Ammon's horn (tissue), 1 donor: ENCODE measurements around the gene USP6NL.
"Not testable (repeated sequence)": the region's sequence is repeated elsewhere in the genome, so short reads cannot be mapped to it uniquely, and the experiment has no call there.

Experiments used
- DNase-seq: peaks from one replicate; pipeline ENCODE4 v3.0.0-alpha.2; 2016; ENCODE audit warnings: low spot score

USP6NL gene

DNA sequence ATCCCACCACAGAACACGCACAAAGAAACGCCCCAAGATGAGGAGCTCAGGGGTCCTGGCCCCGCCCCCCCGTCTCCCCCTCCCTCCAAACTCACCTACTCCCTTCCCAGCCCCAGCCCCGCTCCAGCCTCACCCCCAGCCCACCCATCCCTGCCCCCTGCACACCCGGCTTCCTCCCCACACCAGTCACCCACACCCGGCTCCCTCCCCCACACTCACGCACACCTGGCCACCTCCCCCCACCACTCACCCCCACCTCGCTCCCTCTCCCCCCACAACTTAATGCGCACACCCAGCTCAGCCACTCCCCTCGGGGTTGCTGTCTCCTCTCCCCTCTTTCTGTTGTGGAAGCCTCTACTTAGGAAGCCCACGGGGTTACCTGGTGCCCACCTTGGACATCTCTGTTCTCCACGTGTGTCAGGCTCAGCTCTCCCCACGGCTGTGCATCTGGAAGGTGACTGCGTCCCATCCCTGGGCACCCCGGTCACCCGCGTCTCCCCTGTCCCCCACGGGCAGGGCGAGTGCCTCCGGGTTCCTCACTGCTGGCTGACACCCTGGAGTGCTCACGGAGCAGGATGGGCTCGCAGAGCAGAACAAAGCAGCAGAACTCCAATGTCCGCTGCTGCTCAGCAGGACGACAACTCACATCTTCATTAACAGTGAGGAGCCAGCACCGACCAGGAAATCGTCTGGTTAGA, 166.8 kb downstream of the USP6NL start:
- DNase-seq = no peak

DNA sequence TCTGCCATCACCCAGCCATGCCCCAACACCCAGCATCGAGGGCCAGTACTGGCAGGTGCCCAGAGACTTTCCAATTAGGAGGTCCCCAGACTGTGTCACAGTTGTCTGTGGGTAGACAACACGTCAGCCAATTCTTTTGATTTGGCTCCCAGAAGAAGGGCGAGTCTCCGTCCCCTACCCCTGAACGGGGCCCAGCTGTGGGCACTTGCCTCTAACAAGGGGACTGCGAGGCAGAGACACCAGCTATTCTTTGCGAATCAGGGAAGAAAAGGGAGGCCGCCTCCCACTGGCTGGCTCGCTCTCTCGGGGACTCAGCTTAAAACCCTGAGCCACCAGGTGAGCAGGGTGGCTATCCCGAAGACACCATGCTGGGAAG, 167.3 kb downstream of the USP6NL start:
- no peak for DNase-seq

DNA sequence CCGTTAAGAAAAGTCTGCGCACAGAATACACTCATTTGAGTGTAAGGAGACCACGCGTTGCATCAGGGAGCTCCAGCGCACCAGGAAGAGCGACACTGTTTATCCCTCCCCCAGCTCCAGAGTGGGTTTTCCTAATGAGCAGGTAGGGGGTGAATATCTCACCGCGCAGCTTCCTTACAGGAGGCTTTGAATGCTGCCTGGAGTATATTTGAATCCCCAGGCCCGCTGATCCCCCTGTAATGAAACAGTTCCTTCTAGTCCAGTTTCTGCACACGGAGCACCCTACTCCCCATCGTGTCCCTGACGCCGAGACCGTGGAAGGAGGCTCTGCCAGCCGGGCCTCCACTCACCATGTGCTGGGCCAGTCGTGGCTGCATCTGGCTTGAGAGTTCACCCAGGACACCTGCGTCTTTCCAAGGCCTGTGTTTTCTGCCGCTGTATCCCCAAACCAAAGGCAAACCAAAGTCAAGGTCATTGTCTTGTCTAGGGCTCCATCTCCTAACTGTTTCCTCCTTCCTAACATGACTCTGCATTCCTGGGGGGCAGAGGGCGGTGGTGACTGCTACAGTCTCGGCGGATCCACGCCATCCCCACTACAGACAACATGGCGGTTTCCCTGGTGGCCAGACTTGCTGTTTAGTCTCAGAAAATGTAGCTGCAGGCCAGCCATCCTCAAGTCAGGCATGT, 167.8 kb downstream of the USP6NL start:
- DNase-seq = no peak

DNA sequence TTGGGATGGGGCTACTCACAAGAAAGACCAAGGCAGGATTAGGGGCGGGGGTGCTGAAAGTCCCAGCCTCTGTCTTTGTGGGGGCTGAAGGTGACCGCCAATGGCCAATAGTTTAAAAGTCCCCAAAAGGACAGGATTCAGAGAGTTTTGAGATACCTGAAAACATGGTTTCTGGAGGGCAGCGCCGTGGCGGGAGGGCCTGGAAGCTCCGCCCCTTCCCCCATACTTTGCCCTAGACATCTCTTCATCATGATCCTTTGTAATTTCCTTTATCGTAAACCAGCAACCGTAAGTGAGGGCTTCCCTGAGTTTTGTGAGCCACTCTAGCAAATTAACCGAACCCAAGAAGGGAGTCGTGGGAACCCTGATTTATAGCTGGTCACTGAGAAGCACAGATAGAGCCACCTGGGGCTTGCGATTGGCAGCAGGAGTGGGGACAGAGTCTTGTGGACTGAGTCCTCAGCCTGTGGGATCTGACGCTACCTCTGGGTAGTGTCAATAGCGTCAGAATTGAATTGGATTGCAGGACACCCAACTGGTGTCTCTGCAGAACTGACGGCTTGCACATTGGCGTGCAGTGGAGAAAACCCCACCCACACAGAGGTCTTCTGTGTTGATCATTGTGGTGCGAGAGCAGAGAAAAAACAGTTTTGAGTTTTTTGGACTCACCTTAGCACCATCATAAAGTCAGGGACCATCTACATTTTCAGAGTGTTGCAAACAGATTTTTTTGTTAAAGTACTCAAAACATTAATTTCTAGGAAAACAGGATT, 169.3 kb downstream of the USP6NL start:
- DNase-seq = no peak

DNA sequence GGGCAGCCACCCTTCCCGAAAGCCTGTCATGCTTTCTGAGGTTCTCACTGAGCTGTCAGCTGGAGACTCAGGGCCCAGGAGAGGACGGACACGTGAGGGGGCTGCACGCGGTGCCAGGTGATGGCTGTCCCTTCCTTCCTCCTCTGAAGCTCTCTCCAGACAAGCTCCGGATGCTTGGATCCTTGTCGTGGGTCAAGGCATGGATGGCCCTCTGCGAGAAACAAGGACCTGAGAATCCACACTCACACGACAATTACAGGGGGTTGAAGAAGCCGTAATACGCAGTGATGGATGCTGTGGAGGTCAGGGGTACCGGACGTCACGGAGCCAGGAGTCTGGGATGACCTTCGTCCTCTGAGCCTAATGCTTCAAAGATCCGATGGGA, 170.3 kb downstream of the USP6NL start:
- DNase-seq = no peak

DNA sequence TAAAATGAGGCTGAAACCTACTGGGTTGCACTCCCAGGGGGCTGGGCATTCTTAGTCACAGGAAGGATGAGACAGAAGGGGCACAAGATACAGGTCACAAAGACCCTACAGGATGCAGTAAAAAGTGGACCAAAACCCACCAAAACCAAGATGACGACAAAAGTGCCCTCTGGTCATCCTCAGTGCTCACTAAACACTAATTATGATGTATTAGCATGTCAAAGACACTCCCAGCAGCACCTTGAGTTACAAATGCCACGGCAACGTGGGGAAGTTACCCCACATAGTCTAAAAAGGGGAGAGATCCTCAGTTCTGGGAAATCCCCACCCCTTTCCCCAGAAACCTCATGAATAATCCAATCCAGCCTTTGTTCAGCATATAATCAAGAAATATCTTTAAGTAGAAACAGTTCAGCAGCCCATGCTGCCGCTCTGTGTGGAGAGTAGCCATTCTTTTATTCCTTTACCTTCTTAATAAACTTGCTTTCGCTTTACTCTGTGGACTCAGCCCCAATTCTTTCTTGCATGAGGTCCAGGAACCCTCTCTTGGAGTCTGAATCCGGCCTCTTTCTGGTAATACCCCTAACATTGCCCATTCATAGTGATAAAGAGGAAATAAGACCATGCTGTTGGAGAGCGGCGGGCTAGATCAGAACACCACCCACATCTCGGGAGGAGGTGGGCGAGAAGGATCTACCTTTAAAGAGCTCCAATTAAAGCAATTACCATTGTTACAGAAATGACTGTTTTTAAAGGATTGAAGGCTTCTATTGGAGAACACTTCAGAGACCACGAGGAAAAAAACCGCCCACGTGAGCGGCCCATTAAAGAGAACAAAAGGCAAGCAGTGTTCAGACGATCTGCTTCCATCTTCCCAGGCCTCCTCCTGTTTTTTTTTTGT, 170.9 kb downstream of the USP6NL start:
- no peak for DNase-seq

DNA sequence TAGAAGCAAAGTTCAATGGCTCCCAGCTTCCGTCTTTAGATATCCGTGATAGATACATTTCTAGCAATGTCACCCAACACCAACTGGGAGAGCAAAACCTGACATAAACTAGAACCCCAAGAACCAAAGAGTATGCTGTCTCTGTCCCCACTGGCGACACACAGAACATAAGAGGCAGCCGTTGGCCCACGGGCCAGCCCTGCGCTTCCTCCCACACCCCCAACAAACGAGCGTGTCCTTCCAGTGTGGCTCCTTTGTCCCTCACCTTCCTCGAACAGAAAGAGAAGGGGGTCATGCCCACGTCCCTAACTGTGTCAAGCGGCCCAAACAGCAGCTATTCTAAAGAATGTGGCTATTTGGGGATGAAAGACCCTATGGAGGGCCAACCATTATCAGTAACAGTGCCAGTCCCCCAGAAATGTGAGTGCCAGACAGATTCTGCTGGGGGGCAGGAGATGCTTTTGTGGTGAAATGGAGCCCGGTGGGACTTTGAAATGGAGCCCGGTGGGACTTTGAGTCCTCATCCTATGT, 171.9 kb downstream of the USP6NL start:
- no peak for DNase-seq

DNA sequence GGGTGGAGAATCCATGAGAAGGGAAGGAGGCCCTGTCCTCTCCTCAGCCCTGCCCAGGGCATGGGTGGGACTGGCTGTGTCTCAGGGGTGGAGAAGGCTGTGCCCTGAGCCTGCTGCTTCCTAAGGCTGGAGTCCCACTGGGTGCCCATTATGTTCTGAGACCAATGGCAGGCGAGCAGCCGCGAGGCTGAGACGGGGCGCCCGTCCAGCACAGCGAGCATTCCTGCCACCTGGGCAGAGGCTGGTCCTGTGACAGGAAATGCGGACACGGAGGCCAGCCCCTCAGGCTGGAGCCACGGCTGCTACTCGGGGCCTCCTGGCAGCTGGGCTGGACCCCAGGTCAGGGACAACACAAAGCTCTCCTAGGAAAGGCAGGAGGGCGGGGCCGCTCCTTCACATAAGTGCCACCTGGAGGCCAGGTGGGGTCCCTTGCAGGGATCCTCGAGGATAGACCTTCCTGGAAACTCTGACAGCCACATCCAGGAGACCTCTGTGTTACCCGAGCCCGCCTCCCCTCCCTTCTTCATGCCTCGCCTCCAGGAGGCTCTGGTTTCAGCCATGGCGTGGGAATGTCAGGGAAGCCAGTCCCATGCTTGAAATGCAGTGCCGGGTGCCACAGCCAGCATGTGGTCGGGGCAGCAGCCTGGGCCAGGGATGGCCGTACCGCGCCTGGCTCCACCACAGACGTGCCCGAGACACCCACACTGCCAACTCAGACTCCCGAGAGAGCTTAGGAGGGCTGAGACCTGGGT, 173.9 kb downstream of the USP6NL start:
- DNase-seq = no peak

DNA sequence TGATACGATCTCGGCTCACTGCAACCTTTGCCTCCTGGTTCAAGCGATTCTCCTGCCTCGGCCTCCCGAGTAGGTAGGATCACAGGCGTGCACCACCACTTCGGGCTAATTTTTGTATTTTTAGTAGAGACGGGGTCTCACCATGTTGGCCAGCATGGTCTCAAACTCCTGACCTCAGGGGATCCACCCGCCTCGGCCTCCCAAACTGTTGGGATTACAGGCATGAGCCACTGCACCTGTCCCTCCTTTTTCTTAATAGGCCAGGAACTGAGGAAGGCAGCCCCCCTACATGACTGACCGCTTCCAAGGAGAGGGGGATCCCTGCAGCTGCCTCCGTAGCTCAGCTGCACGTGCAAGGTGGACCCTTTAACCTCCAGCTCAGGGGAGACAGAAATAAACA, 175.0 kb downstream of the USP6NL start:
- DNase-seq = not testable (repeated sequence)

DNA sequence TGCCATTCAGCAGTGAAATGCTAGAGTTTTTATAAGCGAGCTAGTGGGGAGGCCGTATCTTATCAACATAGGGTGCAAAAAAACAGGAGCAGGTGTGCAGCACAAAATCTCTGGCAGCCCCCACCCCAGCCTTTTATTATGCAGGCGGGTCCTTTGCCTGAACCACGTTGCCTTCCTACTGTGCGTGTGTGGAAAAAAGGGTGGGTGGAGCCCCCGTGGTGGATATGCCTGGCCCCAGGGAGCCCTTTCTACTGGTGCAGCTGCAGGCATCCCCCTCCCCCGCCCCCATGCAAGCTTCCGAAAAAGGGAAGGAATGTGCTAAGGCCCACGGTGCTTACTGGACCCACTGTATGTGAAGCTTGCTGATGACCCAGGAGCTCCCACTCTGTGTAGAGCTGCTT, 175.9 kb downstream of the USP6NL start:
- no peak for DNase-seq

DNA sequence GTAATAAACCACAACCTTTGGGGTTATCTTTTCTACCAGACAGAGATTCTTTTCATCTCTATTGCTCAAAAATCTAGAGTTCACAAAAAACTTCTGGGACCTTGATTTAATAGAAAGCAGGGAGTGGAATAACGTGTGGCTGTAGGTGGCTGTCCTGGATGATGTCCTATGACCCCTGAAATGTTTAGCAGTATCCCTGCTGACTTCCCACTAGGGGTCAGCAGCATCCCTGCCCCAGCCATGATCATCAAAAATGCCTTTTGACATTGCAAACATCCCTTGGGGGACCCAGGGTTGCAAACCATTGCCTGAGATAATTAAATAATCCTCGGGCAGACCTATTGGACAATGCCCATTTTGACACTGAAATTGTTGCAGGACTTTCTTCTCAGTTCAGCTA, 177.1 kb downstream of the USP6NL start:
- no peak for DNase-seq

DNA sequence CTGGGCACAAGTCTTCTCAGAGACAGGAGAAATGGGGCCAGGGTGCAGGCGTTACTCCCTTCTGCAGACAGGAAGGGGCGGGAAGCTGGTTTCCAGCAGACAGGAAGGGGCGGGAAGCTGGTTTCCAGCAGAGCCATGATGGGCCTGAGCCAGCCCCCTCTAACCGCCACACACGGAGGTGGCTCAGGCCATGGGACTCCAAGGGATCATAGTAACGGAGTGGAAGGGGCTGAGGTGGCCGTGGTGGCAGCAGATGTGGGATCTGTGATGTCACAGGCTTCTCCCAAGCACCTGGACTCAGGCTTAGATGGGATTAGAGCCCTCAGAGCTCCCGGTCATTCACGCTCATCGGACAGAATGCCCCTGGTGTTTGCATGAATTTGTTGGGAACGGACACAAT, 177.8 kb downstream of the USP6NL start:
- no peak for DNase-seq

DNA sequence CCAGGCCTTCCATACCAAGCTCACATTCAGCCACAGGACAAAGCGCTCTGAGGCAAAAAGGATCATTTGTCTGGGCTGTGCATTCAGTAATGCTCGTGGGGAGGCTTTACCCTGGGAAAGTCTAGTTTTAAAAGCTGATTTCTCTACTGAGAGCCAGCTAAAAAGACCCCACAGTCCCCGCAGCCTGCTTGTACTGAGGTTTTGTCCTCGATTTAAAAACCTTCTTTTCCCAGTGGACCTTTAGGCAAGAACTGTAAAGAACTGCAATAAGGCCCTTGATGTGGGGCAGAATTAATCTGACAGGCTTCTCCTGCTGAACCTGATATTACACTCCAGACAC, 180.3 kb downstream of the USP6NL start:
- no peak for DNase-seq

DNA sequence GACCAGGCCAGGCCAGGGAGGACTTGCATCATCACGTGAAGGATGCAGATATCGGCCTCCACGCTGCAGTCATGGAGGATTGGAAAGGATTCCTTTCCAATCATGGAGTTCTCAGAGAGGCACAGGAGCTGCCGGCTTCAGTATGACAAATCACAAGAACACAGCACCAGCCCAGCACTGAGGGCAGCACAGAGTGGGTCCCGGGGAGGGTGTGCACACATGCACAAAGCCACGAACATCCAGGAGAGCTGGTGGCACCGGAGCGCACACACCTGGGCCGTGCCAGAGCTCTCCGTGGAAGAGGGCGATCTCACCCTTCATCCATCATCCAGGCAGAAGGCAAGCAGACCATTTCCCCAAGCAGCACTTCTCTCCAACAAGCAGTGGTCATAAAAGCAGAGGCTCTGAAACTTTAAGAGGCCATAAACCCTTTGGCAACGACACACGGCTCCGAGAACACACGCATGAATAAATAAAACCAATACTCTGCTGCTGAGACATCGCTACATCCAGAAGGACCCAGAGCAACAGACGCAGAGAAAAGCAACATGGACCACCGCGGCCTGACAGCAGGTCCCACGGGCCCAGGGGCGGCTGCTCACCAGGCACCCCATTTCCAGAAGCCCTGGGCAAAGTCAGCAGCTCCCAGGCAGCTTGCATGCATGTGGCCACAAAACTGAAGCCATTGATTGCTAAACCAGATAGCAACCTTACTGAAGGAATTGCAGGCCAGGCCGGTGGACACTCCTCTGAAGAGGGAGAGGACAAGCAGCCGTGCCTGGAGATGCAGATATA, 180.8 kb downstream of the USP6NL start:
- DNase-seq = no peak

DNA sequence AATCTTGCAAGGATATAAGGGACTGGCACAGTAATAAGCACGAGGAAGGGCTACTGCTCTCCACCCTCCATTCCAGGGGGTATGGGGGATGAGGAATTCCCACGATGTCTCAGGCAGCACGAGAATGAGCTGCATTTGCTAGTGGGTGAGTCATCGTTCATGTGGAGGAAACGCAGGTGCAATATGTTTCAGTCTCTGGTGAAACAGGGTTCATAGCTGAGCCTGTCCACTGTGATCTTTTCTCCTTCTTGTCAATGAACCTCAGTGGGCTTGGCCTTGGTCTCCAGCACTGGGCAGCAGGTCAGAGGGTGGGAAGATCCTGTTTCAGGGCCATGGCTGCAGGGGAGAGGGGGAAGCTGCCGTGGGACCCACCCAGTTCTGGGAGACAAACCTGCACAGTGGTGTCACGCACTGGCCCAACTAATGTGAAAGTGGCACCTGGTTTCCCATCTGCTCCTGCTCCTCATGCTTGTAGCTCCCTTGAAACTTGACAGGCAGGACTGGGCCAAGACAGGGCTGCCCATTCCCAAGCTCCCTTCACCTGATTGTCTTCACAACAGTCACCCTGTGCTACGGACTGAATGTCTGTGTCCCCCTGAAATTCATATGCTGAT, 181.9 kb downstream of the USP6NL start:
- DNase-seq = no peak

DNA sequence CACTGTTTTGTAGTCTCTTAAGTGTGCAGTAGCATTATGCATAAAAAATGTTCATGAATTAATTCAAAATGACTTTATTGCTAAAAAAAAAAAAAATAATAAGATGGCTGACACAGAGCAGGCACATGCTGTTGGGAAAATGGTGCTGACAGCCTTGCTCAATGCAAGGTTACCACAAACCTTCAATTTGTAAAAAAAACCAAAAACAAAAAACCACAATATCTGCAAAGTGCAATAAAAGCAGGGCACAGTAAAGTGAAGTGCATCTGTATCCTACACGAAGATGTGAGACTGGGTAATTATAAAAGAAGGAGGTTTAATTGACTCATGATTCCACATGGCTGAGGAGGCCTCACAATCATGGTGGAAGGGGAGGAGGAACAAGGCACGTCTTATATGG, 185.8 kb downstream of the USP6NL start:
- DNase-seq = no peak

DNA sequence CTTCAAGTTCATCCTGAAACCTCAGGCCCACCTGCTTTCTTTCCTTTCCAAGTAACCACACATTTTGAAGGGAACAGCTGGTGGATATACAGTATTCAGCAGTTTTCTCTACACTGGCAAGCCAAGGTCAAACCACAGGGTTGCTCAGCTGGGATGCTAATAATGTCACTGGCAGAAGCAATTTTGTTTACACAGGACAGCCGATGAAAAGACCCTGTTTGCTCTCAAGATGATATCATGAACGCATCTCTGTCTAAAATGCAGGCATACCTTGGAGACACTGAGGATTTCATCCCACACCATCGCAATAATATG, 186.2 kb downstream of the USP6NL start:
- DNase-seq = no peak

DNA sequence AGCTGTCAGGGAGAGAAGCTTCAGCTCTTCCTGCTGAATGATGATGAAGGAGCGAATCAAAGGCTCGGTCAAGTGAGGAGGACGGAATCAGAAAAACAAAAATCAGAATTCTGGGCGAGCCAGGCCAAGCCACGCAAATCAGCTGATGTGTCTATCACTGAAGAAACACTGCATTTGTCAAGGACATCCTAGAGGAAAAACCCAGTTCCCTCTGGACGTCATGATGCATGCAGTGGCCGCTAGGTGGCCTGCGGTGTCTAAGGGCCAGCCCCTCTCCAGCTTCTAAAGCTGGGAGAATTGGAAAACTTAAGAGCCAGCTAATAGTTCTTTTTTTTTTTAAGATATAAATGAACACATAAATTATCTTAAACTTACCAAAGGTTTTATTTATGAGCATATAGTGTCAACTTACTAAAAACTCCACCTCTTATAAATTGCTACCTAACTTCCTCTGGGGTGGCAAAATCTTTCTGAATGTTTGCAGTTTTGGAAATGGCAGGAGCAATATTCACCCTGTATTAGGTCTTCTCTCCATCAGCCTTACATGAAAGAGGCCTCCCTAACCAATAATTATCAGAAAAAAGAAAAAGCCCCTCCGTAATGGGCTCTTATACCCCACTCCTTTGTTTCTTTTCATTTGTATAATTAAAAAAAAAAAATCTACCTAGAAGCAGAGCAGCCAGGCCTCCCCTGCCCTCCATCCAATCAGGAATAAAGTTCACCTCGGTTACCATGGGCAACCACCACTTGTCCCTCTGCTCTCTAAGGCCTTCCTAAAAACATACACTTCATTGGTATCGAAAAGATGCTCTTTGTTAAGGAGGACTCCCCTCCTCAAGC, 186.8 kb downstream of the USP6NL start:
- DNase-seq = peak; percentile 62

DNA sequence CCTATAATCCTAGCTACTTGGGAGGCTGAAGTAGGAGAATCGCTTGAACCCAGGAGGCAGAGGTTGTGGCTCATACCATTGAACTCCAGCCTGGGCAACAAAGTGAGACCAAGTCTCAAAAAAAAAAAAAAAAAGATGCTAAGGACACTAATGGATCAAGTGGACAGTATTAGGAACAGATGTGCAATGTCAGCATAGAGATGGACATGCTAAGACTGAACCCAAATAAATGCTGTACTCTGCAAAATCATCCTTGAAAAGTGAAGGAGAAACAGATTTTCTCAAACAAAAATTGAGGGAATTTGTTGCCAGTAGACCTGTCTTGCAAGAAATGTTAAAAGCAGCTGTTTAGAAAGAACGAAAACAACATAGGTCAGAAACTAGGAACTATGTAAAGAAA, 194.5 kb downstream of the USP6NL start:
- no peak for DNase-seq
